HepG2 (cell line): ENCODE measurements around the gene COPZ2. TPM values are rescaled to one million over a fixed set of nuclear protein-coding genes. Genes with fewer than 3 reads are reported as not detected.

ENCODE experiments used
- ATF7 ChIP-seq, 2 experiments: fragments of 450-650 bp in 1 of 2; sonication (generic) in 1 of 2; formaldehyde crosslinking in 1 of 2; IDR thresholded peaks; 2 replicates each; pipeline versions ENCODE4 v1.4.0 to v1.6.1; 2016 to 2020; ENCODE audit warnings: antibody characterized with exemption in 1 of 2, mild to moderate bottlenecking in 1 of 2, missing genetic modification reagents in 1 of 2
- CCAR2 ChIP-seq: fragments of 200-400 bp; formaldehyde crosslinking; optimal IDR thresholded peaks from 2 replicates; pipeline ENCODE3; 2018; ENCODE audit warnings: low read depth, mild to moderate bottlenecking, low read length, moderate library complexity
- ELF4 ChIP-seq: sonication (generic); formaldehyde crosslinking; IDR thresholded peaks from 2 replicates; pipeline ENCODE4 v1.5.0; 2020; ENCODE audit warnings: missing genetic modification reagents, mild to moderate bottlenecking, moderate library complexity, borderline replicate concordance
- POLR2AphosphoS2 ChIP-seq: IDR thresholded peaks from 2 replicates; pipeline ENCODE4 v1.6.1; 2011; ENCODE audit warnings: low read depth, low read length, improper control_type of control experiment
- ZBTB14 ChIP-seq: sonication (generic); formaldehyde crosslinking; IDR thresholded peaks from 2 replicates; pipeline ENCODE4 v1.4.0; 2020; ENCODE audit warnings: missing genetic modification reagents
- ZSCAN29 ChIP-seq: sonication (generic); formaldehyde crosslinking; conservative IDR thresholded peaks from 2 replicates; pipeline ENCODE4 v1.4.0; 2020; ENCODE audit warnings: mild to moderate bottlenecking, missing genetic modification reagents
- polyA plus RNA-seq, 8 experiments: library from polyadenylated mRNA; depleted of rRNA in 3 of 8; stranded (reverse) in 7 of 8; unstranded in 1 of 8; fragments of >200 nt; fragmentation: Illumina TruSeq in 4 of 8; extraction: Trizol in 4 of 8; gene quantifications; 2 replicates each; pipeline versions ENCODE4 v1.2.1 to v1.2.3, GENCODE V29; 2011 to 2016; ENCODE audit warnings: low read depth in 4 of 8, missing spikeins in 1 of 8, mixed read lengths in 1 of 8; ENCODE audit not compliant: insufficient read depth in 1 of 8
- total RNA-seq, 5 experiments: library from RNA; depleted of rRNA; stranded (reverse); fragments of >200 nt; fragmentation: Illumina TruSeq; extraction: Trizol; gene quantifications; 2 replicates each; pipeline ENCODE4 v1.2.3, GENCODE V29; 2016; ENCODE audit warnings: low read depth in 1 of 5
- TF ChIP-seq, protein P1 (sequence below): sonication (generic); formaldehyde crosslinking; IDR thresholded peaks from 2 replicates; pipeline ENCODE4 v1.4.0; 2020; ENCODE audit warnings: mild to moderate bottlenecking, missing genetic modification reagents, borderline replicate concordance
- TF ChIP-seq, protein P2 (sequence below): sonication (generic); formaldehyde crosslinking; IDR thresholded peaks from 2 replicates; pipeline ENCODE4 v1.5.1; 2020; ENCODE audit warnings: mild to moderate bottlenecking, missing genetic modification reagents
- TF ChIP-seq, protein P3 (sequence below): sonication (generic); formaldehyde crosslinking; IDR thresholded peaks from 2 replicates; pipeline ENCODE4 v1.8.1; 2022; ENCODE audit warnings: low read depth, mild to moderate bottlenecking, missing genetic modification reagents
- TF ChIP-seq, protein P4 (sequence below): sonication (generic); formaldehyde crosslinking; IDR thresholded peaks from 2 replicates; pipeline ENCODE4 v1.9.0; 2021; ENCODE audit warnings: missing genetic modification reagents, mild to moderate bottlenecking, borderline replicate concordance

Gene COPZ2
- total and polyA plus RNA-seq, 2 of the 13 experiments (the other 11 are each of a cell fraction or from before 2014, with no cell fraction given) = 0.61 to 1.5 TPM

GRCh38 chr17:48012654-48013053, 24.9 kb downstream of the COPZ2 start (continued):
- TF ChIP-seq, protein P1, sequence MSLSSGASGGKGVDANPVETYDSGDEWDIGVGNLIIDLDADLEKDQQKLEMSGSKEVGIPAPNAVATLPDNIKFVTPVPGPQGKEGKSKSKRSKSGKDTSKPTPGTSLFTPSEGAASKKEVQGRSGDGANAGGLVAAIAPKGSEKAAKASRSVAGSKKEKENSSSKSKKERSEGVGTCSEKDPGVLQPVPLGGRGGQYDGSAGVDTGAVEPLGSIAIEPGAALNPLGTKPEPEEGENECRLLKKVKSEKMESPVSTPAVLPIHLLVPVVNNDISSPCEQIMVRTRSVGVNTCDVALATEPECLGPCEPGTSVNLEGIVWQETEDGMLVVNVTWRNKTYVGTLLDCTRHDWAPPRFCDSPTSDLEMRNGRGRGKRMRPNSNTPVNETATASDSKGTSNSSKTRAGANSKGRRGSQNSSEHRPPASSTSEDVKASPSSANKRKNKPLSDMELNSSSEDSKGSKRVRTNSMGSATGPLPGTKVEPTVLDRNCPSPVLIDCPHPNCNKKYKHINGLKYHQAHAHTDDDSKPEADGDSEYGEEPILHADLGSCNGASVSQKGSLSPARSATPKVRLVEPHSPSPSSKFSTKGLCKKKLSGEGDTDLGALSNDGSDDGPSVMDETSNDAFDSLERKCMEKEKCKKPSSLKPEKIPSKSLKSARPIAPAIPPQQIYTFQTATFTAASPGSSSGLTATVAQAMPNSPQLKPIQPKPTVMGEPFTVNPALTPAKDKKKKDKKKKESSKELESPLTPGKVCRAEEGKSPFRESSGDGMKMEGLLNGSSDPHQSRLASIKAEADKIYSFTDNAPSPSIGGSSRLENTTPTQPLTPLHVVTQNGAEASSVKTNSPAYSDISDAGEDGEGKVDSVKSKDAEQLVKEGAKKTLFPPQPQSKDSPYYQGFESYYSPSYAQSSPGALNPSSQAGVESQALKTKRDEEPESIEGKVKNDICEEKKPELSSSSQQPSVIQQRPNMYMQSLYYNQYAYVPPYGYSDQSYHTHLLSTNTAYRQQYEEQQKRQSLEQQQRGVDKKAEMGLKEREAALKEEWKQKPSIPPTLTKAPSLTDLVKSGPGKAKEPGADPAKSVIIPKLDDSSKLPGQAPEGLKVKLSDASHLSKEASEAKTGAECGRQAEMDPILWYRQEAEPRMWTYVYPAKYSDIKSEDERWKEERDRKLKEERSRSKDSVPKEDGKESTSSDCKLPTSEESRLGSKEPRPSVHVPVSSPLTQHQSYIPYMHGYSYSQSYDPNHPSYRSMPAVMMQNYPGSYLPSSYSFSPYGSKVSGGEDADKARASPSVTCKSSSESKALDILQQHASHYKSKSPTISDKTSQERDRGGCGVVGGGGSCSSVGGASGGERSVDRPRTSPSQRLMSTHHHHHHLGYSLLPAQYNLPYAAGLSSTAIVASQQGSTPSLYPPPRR = no peak
- TF ChIP-seq, protein P2, sequence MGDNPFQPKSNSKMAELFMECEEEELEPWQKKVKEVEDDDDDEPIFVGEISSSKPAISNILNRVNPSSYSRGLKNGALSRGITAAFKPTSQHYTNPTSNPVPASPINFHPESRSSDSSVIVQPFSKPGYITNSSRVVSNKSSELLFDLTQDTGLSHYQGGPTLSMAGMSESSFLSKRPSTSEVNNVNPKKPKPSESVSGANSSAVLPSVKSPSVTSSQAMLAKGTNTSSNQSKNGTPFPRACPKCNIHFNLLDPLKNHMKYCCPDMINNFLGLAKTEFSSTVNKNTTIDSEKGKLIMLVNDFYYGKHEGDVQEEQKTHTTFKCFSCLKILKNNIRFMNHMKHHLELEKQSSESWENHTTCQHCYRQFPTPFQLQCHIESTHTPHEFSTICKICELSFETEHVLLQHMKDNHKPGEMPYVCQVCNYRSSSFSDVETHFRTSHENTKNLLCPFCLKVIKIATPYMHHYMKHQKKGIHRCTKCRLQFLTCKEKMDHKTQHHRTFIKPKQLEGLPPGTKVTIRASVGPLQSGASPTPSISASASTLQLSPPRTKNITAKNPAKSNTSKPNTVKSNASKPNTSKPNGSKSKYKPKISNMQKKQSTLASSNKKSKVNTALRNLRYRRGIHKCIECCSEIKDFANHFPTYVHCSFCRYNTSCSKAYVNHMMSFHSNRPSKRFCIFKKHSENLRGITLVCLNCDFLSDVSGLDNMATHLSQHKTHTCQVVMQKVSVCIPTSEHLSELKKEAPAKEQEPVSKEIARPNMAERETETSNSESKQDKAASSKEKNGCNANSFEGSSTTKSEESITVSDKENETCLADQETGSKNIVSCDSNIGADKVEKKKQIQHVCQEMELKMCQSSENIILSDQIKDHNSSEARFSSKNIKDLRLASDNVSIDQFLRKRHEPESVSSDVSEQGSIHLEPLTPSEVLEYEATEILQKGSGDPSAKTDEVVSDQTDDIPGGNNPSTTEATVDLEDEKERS = no peak
- TF ChIP-seq, protein P3, sequence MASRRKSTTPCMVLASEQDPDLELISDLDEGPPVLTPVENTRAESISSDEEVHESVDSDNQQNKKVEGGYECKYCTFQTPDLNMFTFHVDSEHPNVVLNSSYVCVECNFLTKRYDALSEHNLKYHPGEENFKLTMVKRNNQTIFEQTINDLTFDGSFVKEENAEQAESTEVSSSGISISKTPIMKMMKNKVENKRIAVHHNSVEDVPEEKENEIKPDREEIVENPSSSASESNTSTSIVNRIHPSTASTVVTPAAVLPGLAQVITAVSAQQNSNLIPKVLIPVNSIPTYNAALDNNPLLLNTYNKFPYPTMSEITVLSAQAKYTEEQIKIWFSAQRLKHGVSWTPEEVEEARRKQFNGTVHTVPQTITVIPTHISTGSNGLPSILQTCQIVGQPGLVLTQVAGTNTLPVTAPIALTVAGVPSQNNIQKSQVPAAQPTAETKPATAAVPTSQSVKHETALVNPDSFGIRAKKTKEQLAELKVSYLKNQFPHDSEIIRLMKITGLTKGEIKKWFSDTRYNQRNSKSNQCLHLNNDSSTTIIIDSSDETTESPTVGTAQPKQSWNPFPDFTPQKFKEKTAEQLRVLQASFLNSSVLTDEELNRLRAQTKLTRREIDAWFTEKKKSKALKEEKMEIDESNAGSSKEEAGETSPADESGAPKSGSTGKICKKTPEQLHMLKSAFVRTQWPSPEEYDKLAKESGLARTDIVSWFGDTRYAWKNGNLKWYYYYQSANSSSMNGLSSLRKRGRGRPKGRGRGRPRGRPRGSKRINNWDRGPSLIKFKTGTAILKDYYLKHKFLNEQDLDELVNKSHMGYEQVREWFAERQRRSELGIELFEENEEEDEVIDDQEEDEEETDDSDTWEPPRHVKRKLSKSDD (CRISPR knock-in tag) = no peak
- TF ChIP-seq, protein P4, sequence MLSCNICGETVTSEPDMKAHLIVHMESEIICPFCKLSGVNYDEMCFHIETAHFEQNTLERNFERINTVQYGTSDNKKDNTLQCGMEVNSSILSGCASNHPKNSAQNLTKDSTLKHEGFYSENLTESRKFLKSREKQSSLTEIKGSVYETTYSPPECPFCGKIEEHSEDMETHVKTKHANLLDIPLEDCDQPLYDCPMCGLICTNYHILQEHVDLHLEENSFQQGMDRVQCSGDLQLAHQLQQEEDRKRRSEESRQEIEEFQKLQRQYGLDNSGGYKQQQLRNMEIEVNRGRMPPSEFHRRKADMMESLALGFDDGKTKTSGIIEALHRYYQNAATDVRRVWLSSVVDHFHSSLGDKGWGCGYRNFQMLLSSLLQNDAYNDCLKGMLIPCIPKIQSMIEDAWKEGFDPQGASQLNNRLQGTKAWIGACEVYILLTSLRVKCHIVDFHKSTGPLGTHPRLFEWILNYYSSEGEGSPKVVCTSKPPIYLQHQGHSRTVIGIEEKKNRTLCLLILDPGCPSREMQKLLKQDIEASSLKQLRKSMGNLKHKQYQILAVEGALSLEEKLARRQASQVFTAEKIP (CRISPR knock-in tag) = no peak
- no peak for TF ChIP-seq ZSCAN29 (CRISPR knock-in tag)
- TF ChIP-seq ZBTB14 (CRISPR knock-in tag) = no peak
- TF ChIP-seq ELF4 (CRISPR knock-in tag) = no peak
- no peak for TF ChIP-seq POLR2AphosphoS2
- no peak for TF ChIP-seq ATF7 (IDR thresholded peaks at IDR 0.05)
- TF ChIP-seq ATF7 (CRISPR knock-in tag; IDR thresholded peaks at IDR 0.05) = no peak
- no peak for TF ChIP-seq CCAR2
